H1 (cell line): ENCODE measurements around the gene LCE1F. TPM values are rescaled to one million over a fixed set of nuclear protein-coding genes. Genes with fewer than 3 reads are reported as not detected.

Experiments
- HDAC6 ChIP-seq: IDR thresholded peaks from one replicate; pipeline ENCODE4 v1.7.1; 2012; ENCODE audit warnings: low read depth, mild to moderate bottlenecking, inconsistent platforms, low read length, moderate library complexity
- RFX5 ChIP-seq: IDR thresholded peaks from 2 replicates; pipeline ENCODE4 v1.6.1; 2011; ENCODE audit warnings: low read depth, low read length, improper control_type of control experiment, borderline replicate concordance
- polyA plus RNA-seq, 7 experiments: library from polyadenylated mRNA; depleted of rRNA in 3 of 7; stranded (reverse) in 5 of 7; unstranded in 2 of 7; fragments of >200 nt in 5 of 7; fragments of 200-250 nt in 2 of 7; gene quantifications; 1 replicate in 5 of 7; 2 replicates in 1 of 7; 4 replicates in 1 of 7; pipeline versions ENCODE4 v1.2.1 to v1.2.3, GENCODE V29; 2011 to 2013; ENCODE audit warnings: missing spikeins in 2 of 7, mixed read lengths in 2 of 7
- total RNA-seq: library from RNA; stranded (reverse); fragmentation: NEBNext Ultra II Directional; extraction: Animal tissue kit (Norgen Biotek cat#: 25700); gene quantifications from 2 replicates; pipeline ENCODE4 v1.2.1, GENCODE V29; 2021

Gene LCE1F
- total and polyA plus RNA-seq, 2 of the 8 experiments (the other 6 are each of a cell fraction or from before 2014, with no cell fraction given): not detected

- no peak for TF ChIP-seq RFX5
- no peak for TF ChIP-seq HDAC6
Measured at GRCh38 chr1:152737997-152738396, 36.9 kb upstream of the LCE1F start (continued).
